Neural cell (in vitro differentiated cells): ENCODE measurements around the gene TMBIM4.

Experiments used
- CTCF ChIP-seq: fragments of 450-650 bp; IDR thresholded peaks from 2 replicates; pipeline ENCODE4 v1.5.1; 2014; ENCODE audit warnings: antibody characterized with exemption, mild to moderate bottlenecking, moderate library complexity; ENCODE audit not compliant: poor library complexity, severe bottlenecking
- EP300 ChIP-seq: fragments of 450-650 bp; conservative IDR thresholded peaks from 2 replicates; pipeline ENCODE4 v1.6.1; 2014; ENCODE audit warnings: antibody characterized with exemption, mild to moderate bottlenecking, moderate library complexity; ENCODE audit not compliant: poor library complexity, severe bottlenecking
- EZH2 ChIP-seq: fragments of 200-600, 300-800 bp; shearing (Covaris generic), sonication (generic); IDR thresholded peaks from 2 replicates; pipeline ENCODE4 v1.6.1; 2014; ENCODE audit warnings: antibody characterized with exemption, low read length, borderline replicate concordance, mild to moderate bottlenecking; ENCODE audit not compliant: insufficient read depth, poor library complexity, severe bottlenecking
- MXI1 ChIP-seq: fragments of 450-650 bp; conservative IDR thresholded peaks from 2 replicates; pipeline ENCODE4 v1.6.1; 2014; ENCODE audit warnings: antibody characterized with exemption, mild to moderate bottlenecking; ENCODE audit not compliant: poor library complexity, severe bottlenecking
- POLR2AphosphoS5 ChIP-seq: IDR thresholded peaks from 2 replicates; pipeline ENCODE4 v1.6.1; 2012
- RAD21 ChIP-seq: fragments of 450-650 bp; conservative IDR thresholded peaks from 2 replicates; pipeline ENCODE4 v1.6.1; 2014; ENCODE audit warnings: antibody characterized with exemption, mild to moderate bottlenecking, moderate library complexity
- SMC3 ChIP-seq: fragments of 450-650 bp; conservative IDR thresholded peaks from 2 replicates; pipeline ENCODE4 v1.6.1; 2014; ENCODE audit warnings: antibody characterized with exemption, mild to moderate bottlenecking, moderate library complexity; ENCODE audit not compliant: poor library complexity
- TAF1 ChIP-seq: IDR thresholded peaks from 2 replicates; pipeline ENCODE4 v1.6.1; 2012; ENCODE audit warnings: low read depth
- TF ChIP-seq, protein P1 (sequence below): IDR thresholded peaks from 2 replicates; pipeline ENCODE4 v1.6.1; 2012; ENCODE audit warnings: borderline replicate concordance

GRCh38 chr12:66206141-66206540, 36.3 kb upstream of the TMBIM4 start:
- TF ChIP-seq CTCF (no peak), RAD21 (no peak), SMC3 (no peak), EZH2 (no peak), TAF1 (no peak), POLR2AphosphoS5 (no peak), EP300 (no peak), MXI1 (no peak)
- TF ChIP-seq, protein P1, sequence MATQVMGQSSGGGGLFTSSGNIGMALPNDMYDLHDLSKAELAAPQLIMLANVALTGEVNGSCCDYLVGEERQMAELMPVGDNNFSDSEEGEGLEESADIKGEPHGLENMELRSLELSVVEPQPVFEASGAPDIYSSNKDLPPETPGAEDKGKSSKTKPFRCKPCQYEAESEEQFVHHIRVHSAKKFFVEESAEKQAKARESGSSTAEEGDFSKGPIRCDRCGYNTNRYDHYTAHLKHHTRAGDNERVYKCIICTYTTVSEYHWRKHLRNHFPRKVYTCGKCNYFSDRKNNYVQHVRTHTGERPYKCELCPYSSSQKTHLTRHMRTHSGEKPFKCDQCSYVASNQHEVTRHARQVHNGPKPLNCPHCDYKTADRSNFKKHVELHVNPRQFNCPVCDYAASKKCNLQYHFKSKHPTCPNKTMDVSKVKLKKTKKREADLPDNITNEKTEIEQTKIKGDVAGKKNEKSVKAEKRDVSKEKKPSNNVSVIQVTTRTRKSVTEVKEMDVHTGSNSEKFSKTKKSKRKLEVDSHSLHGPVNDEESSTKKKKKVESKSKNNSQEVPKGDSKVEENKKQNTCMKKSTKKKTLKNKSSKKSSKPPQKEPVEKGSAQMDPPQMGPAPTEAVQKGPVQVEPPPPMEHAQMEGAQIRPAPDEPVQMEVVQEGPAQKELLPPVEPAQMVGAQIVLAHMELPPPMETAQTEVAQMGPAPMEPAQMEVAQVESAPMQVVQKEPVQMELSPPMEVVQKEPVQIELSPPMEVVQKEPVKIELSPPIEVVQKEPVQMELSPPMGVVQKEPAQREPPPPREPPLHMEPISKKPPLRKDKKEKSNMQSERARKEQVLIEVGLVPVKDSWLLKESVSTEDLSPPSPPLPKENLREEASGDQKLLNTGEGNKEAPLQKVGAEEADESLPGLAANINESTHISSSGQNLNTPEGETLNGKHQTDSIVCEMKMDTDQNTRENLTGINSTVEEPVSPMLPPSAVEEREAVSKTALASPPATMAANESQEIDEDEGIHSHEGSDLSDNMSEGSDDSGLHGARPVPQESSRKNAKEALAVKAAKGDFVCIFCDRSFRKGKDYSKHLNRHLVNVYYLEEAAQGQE, result no peak
